HepG2 (cell line): ENCODE measurements around the gene SLBP. TPM values are rescaled to one million over a fixed set of nuclear protein-coding genes. Genes with fewer than 3 reads are reported as not detected.

ENCODE experiments used
- ATAC-seq: fragments of 200-7000 bp; cut with Tn5 transposase; 3 replicates; pipeline ENCODE4 v1.9.1; 2020; ENCODE audit warnings: mild to moderate bottlenecking, moderate library complexity
- BruUV-seq: library from RNA; stranded (reverse); fragments of 400-500 nt; replicated peaks from 2 replicates; lab custom pipeline; 2021; lab: Mats Ljungman, UMichigan
- CTCF ChIA-PET: fragments of 300-600 bp; formaldehyde crosslinking; extraction: SDS; loops from one replicate; lab custom pipeline; 2021; ENCODE audit warnings: low total read pairs, inconsistent platforms, low intra/inter-chr PET ratio; lab: Yijun Ruan, JAX
- POLR2A ChIA-PET: fragments of 350-600 bp; sonication (Branson Sonifier 250); formaldehyde crosslinking; loops from one replicate; lab custom pipeline; 2020; ENCODE audit warnings: antibody characterized with exemption, inconsistent platforms; lab: Yijun Ruan, JAX
- DNase-seq: peaks from one replicate; pipeline ENCODE4 v3.0.0-alpha.2; 2015; ENCODE audit warnings: low spot score
- FAIRE-seq: peaks from 3 replicates; lab custom pipeline; 2011; peaks lifted over from hg19 to GRCh38; lab: Jason Lieb, UNC
- H2AFZ ChIP-seq: one replicate; pipeline ENCODE4 v1.6.1; 2011; ENCODE audit warnings: low read length, inconsistent platforms
- H3K27ac ChIP-seq: fragments of 300-600 bp; 3 replicates; pipeline ENCODE4 v1.8.0; 2011; ENCODE audit warnings: mixed run types, mild to moderate bottlenecking, mixed read lengths, low read length, inconsistent platforms; ENCODE audit not compliant: insufficient read depth; ENCODE audit errors: extremely low read length
- H3K27me3 ChIP-seq, 2 experiments: fragments of 200-600 bp in 1 of 2; 2 replicates in 1 of 2; 3 replicates in 1 of 2; pipeline versions ENCODE4 v1.6.0 to v1.8.0; 2011; ENCODE audit warnings: low read length in 2 of 2, mild to moderate bottlenecking in 2 of 2, moderate library complexity in 2 of 2, inconsistent platforms in 1 of 2; ENCODE audit not compliant: insufficient read depth in 2 of 2, control insufficient read depth in 1 of 2
- H3K36me3 ChIP-seq, 2 experiments: fragments of 200-600 bp in 1 of 2; replicated peaks in 1 of 2; 2 replicates in 1 of 2; 3 replicates in 1 of 2; pipeline versions ENCODE4 v1.5.1 to v1.8.0; 2011; ENCODE audit warnings: low read length in 2 of 2, inconsistent platforms in 1 of 2; ENCODE audit not compliant: insufficient read depth in 2 of 2, control insufficient read depth in 1 of 2
- H3K4me1 ChIP-seq: 2 replicates; pipeline ENCODE4 v1.5.1; 2012; ENCODE audit warnings: low read length, inconsistent platforms; ENCODE audit not compliant: insufficient read depth
- H3K4me2 ChIP-seq: 2 replicates; pipeline ENCODE4 v1.6.0; 2011; ENCODE audit warnings: low read depth, low read length, inconsistent platforms
- H3K4me3 ChIP-seq, 3 experiments: fragments of 200-600 bp in 1 of 3; sonication (generic), shearing (Covaris generic) in 1 of 3; replicated peaks in 1 of 3; 2 replicates each; pipeline ENCODE4 v1.5.1; 2011 to 2016; ENCODE audit warnings: low read length in 3 of 3, inconsistent platforms in 2 of 3, low read depth in 2 of 3, mild to moderate bottlenecking in 2 of 3, control low read depth in 1 of 3, mixed read lengths in 1 of 3; ENCODE audit not compliant: insufficient read depth in 1 of 3
- H3K79me2 ChIP-seq: one replicate; pipeline ENCODE4 v1.6.1; 2011; ENCODE audit warnings: low read length, inconsistent platforms; ENCODE audit not compliant: insufficient read depth
- H3K9ac ChIP-seq: 2 replicates; pipeline ENCODE4 v1.6.0; 2011; ENCODE audit warnings: mild to moderate bottlenecking, low read depth, low read length, inconsistent platforms; ENCODE audit not compliant: insufficient read depth
- H3K9me3 ChIP-seq: 2 replicates; pipeline ENCODE4 v1.5.1; 2012; ENCODE audit warnings: mild to moderate bottlenecking, low read length
- H4K20me1 ChIP-seq: 2 replicates; pipeline ENCODE4 v1.6.0; 2011; ENCODE audit warnings: inconsistent platforms, mild to moderate bottlenecking, low read length, moderate library complexity; ENCODE audit not compliant: insufficient read depth
- CREB1 ChIP-seq, 2 experiments: fragments of 450-650 bp in 1 of 2; IDR thresholded peaks; 2 replicates each; pipeline ENCODE4 v1.6.1; 2016 to 2017; ENCODE audit warnings: control low read depth in 1 of 2, mild to moderate bottlenecking in 1 of 2, missing compliant biosample characterization in 1 of 2, missing genetic modification characterization in 1 of 2
- CTCF ChIP-seq: sonication (generic); formaldehyde crosslinking; IDR thresholded peaks from 2 replicates; pipeline ENCODE4 v1.5.0; 2020; ENCODE audit warnings: mild to moderate bottlenecking, missing genetic modification reagents, moderate library complexity
- NCOA1 ChIP-seq: sonication (generic); formaldehyde crosslinking; IDR thresholded peaks from 2 replicates; pipeline ENCODE4 v1.9.0; 2021; ENCODE audit warnings: missing genetic modification reagents
- NRL ChIP-seq: sonication (generic); formaldehyde crosslinking; IDR thresholded peaks from 2 replicates; pipeline ENCODE4 v1.5.0; 2020; ENCODE audit warnings: missing genetic modification reagents, mild to moderate bottlenecking, moderate library complexity, borderline replicate concordance
- PHF21A ChIP-seq: sonication (generic); formaldehyde crosslinking; IDR thresholded peaks from 2 replicates; pipeline ENCODE4 v1.5.0; 2020; ENCODE audit warnings: mild to moderate bottlenecking, missing genetic modification reagents
- RAD21 ChIP-seq: fragments of 450-650 bp; formaldehyde crosslinking; IDR thresholded peaks from 2 replicates; pipeline ENCODE4 v1.5.0; 2020; ENCODE audit warnings: mild to moderate bottlenecking
- SAP130 ChIP-seq: IDR thresholded peaks from 2 replicates; pipeline ENCODE4 v1.6.1; 2016; ENCODE audit warnings: low read depth
- STAG1 ChIP-seq: sonication (generic); formaldehyde crosslinking; IDR thresholded peaks from 2 replicates; pipeline ENCODE4 v1.4.0; 2020; ENCODE audit warnings: missing genetic modification reagents
- TBP ChIP-seq: sonication (generic); formaldehyde crosslinking; IDR thresholded peaks from 2 replicates; pipeline ENCODE4 v1.5.0; 2020; ENCODE audit warnings: missing genetic modification reagents
- ZBTB33 ChIP-seq: sonication (generic); formaldehyde crosslinking; IDR thresholded peaks from 2 replicates; pipeline ENCODE4 v1.4.0; 2020; ENCODE audit warnings: missing genetic modification reagents
- ZBTB7A ChIP-seq: sonication (generic); formaldehyde crosslinking; IDR thresholded peaks from 2 replicates; pipeline ENCODE4 v1.8.0; 2022; ENCODE audit warnings: mild to moderate bottlenecking, missing genetic modification reagents
- ZNF556 ChIP-seq: sonication (generic); formaldehyde crosslinking; IDR thresholded peaks from 2 replicates; pipeline ENCODE4 v1.4.0; 2020; ENCODE audit warnings: mild to moderate bottlenecking, missing genetic modification reagents, borderline replicate concordance
- ZUFSP ChIP-seq: sonication (generic); formaldehyde crosslinking; IDR thresholded peaks from 2 replicates; pipeline ENCODE4 v1.9.0; 2021; ENCODE audit warnings: missing genetic modification reagents, mild to moderate bottlenecking, borderline replicate concordance
- WGBS: methylation state at CpG from one replicate; pipeline ENCODE4 v1.1.6; 2017; ENCODE audit warnings: low lambda C conversion rate; 5-methylcytosine and 5-hydroxymethylcytosine counted together
- in situ Hi-C: cut with HindIII; loops from 2 replicates; pipeline ENCODE4 v1.10.0; 2017; ENCODE audit warnings: low pct_unique_long_range_greater_than_20kb; ENCODE audit not compliant: extremely low pct_ligation_motif_present
- intact Hi-C: fragments of 100-400 bp; cut with micrococcal nuclease; formaldehyde crosslinking; loops from one replicate; pipeline ENCODE4 v1.10.0; 2022; ENCODE audit not compliant: unreplicated experiment
- polyA plus RNA-seq, 8 experiments: library from polyadenylated mRNA; depleted of rRNA in 3 of 8; stranded (reverse) in 7 of 8; unstranded in 1 of 8; fragments of >200 nt; fragmentation: Illumina TruSeq in 4 of 8; extraction: Trizol in 4 of 8; gene quantifications; 2 replicates each; pipeline versions ENCODE4 v1.2.1 to v1.2.3, GENCODE V29; 2011 to 2016; ENCODE audit warnings: low read depth in 4 of 8, missing spikeins in 1 of 8, mixed read lengths in 1 of 8; ENCODE audit not compliant: insufficient read depth in 1 of 8
- total RNA-seq, 5 experiments: library from RNA; depleted of rRNA; stranded (reverse); fragments of >200 nt; fragmentation: Illumina TruSeq; extraction: Trizol; gene quantifications; 2 replicates each; pipeline ENCODE4 v1.2.3, GENCODE V29; 2016; ENCODE audit warnings: low read depth in 1 of 5

The SLBP gene
- total and polyA plus RNA-seq, 2 of the 13 experiments (the other 11 are each of a cell fraction or from before 2014, with no cell fraction given) = 43.9 to 104 TPM

GRCh38 chr4:1663549-1663948, 48.6 kb downstream of the SLBP start:
- Histone ChIP-seq H3K9ac (no peak overlapping the region), H3K4me1 (peaks cover 12% of the 10 kb centered on the region), H2AFZ (no peak overlapping the region), H3K27me3 (0 out of 5 replicates have a peak, but pooled peaks cover 0 to under 1% of the 10 kb centered on the region in 2 experiments), H3K36me3 (no peaks in the 10 kb centered on the region), H4K20me1 (no peaks in the 10 kb centered on the region), H3K4me3 (no peak overlapping the region), H3K4me2 (no peak overlapping the region), H3K27ac (no peak overlapping the region), H3K79me2 (no peaks in the 10 kb centered on the region), H3K9me3 (no peaks in the 10 kb centered on the region)
- TF ChIP-seq ZBTB7A (no peak), ZNF556 (CRISPR knock-in tag) (no peak)
- ChIA-PET CTCF (no interaction called here), POLR2A (no interaction called here)
- in situ Hi-C loops (no loop called here), intact Hi-C loops (no loop called here)
- 56% methylated on average over 3 of the region's 5 CpGs for WGBS
- ATAC-seq (no peak), FAIRE-seq (no peak), DNase-seq (no peak)
- no TSS peak for BruUV-seq

- in situ Hi-C loops = no loop called here
- Histone ChIP-seq H3K9me3 (no peaks in the 10 kb centered on the region), H2AFZ (no peak overlapping the region), H3K27me3 (no peaks in the 10 kb centered on the region), H3K27ac (no peak overlapping the region), H3K4me2 (peak overlapping the region; percentile 47; the same call in 1 of the 2 replicates), H3K36me3 (no peaks in the 10 kb centered on the region), H3K4me1 (peaks cover 12% of the 10 kb centered on the region), H4K20me1 (no peaks in the 10 kb centered on the region), H3K9ac (no peak overlapping the region), H3K4me3 (no peak overlapping the region; a peak in 1 of 6 replicates), H3K79me2 (no peaks in the 10 kb centered on the region)
- CTCF ChIA-PET = interaction anchor here (0.5 to 1.2 kb wide), 2 partner anchors 62 to 68 kb away, joined by 3 read pairs; no protein-coding TSS in a partner anchor
- no TSS peak for BruUV-seq
- POLR2A ChIA-PET = no interaction called here
- peak; percentile 75 for ATAC-seq
- WGBS = 48% methylated on average over 14 of the region's 14 CpGs
- 0 out of 2 replicates have a peak, but pooled peaks have one; percentile 26 for TF ChIP-seq RAD21 (CRISPR knock-in tag)
- no peak for TF ChIP-seq PHF21A
- TF ChIP-seq ZBTB33 (CRISPR knock-in tag) = peak; percentile 84
- peak; percentile 71 for TF ChIP-seq CTCF (CRISPR knock-in tag)
- peak; percentile 50 for TF ChIP-seq CREB1 (IDR thresholded peaks at IDR 0.05)
- TF ChIP-seq CREB1 (CRISPR knock-in tag; IDR thresholded peaks at IDR 0.05) = no peak
- TF ChIP-seq NCOA1 (CRISPR knock-in tag) = no peak
- TF ChIP-seq STAG1 (CRISPR knock-in tag) = peak; percentile 63
- no peak for TF ChIP-seq NRL (CRISPR knock-in tag)
- no peak for TF ChIP-seq ZUFSP (CRISPR knock-in tag)
- no peak for TF ChIP-seq TBP (CRISPR knock-in tag)
- peak; percentile 24; the same call in 1 of the 2 replicates for TF ChIP-seq SAP130
- intact Hi-C loops = no loop called here
- FAIRE-seq = peak; percentile 64
- peak; percentile 24 for DNase-seq
Measured at GRCh38 chr4:1661695-1662094, 50.4 kb downstream of the SLBP start.
